ENCODE results near the gene ZDHHC8.

ZDHHC8 gene

GRCh38 chr22:20177217-20177911 is 45.8 kb downstream of the ZDHHC8 start:
- in situ Hi-C loops (cut with MboI; ENCODE audit: low sequenced_read_pairs), result no loop called here

- in situ Hi-C loops (cut with MboI; ENCODE audit: low sequenced_read_pairs), result no loop called here
Observed at GRCh38 chr22:20178075-20178914, 46.7 kb downstream of the ZDHHC8 start.

GRCh38 chr22:20178915-20179227 is 47.3 kb downstream of the ZDHHC8 start:
- in situ Hi-C loops (cut with MboI; ENCODE audit: low sequenced_read_pairs), result no loop called here

- in situ Hi-C loops (cut with MboI; ENCODE audit: low sequenced_read_pairs), result no loop called here
Observed at GRCh38 chr22:20179455-20180244, 48.0 kb downstream of the ZDHHC8 start.

GRCh38 chr22:20180245-20180630 is 48.6 kb downstream of the ZDHHC8 start:
- in situ Hi-C loops (cut with MboI; ENCODE audit: low sequenced_read_pairs), result no loop called here

- in situ Hi-C loops (cut with MboI; ENCODE audit: low sequenced_read_pairs), result no loop called here
Observed at GRCh38 chr22:20180640-20181039, 49.0 kb downstream of the ZDHHC8 start.

- in situ Hi-C loops (cut with MboI; ENCODE audit: low sequenced_read_pairs), result no loop called here
Observed at GRCh38 chr22:20181194-20181883, 49.7 kb downstream of the ZDHHC8 start.

- in situ Hi-C loops (cut with MboI; ENCODE audit: low sequenced_read_pairs), result no loop called here
Observed at GRCh38 chr22:20181884-20182236, 50.3 kb downstream of the ZDHHC8 start.

GRCh38 chr22:20182365-20182764 is 50.8 kb downstream of the ZDHHC8 start:
- in situ Hi-C loops (cut with MboI; ENCODE audit: low sequenced_read_pairs), result no loop called here

- in situ Hi-C loops (cut with MboI; ENCODE audit: low sequenced_read_pairs), result no loop called here
Observed at GRCh38 chr22:20183101-20183500, 51.5 kb downstream of the ZDHHC8 start.

- in situ Hi-C loops (cut with MboI; ENCODE audit: low sequenced_read_pairs), result no loop called here
Observed at GRCh38 chr22:20183823-20184222, 52.2 kb downstream of the ZDHHC8 start.

- in situ Hi-C loops (cut with MboI; ENCODE audit: low sequenced_read_pairs), result no loop called here
Observed at GRCh38 chr22:20184501-20185165, 53.0 kb downstream of the ZDHHC8 start.

- in situ Hi-C loops (cut with MboI; ENCODE audit: low sequenced_read_pairs), result no loop called here
Observed at GRCh38 chr22:20185750-20186149, 54.1 kb downstream of the ZDHHC8 start.

GRCh38 chr22:20186183-20186870 is 54.7 kb downstream of the ZDHHC8 start:
- in situ Hi-C loops (cut with MboI; ENCODE audit: low sequenced_read_pairs), result no loop called here

GRCh38 chr22:20186871-20187546 is 55.4 kb downstream of the ZDHHC8 start:
- in situ Hi-C loops (cut with MboI; ENCODE audit: low sequenced_read_pairs), result no loop called here

- in situ Hi-C loops (cut with MboI; ENCODE audit: low sequenced_read_pairs), result no loop called here
Observed at GRCh38 chr22:20187777-20188566, 56.4 kb downstream of the ZDHHC8 start.

GRCh38 chr22:20188567-20188877 is 56.9 kb downstream of the ZDHHC8 start:
- in situ Hi-C loops (cut with MboI; ENCODE audit: low sequenced_read_pairs), result no loop called here

GRCh38 chr22:20191000-20191515 is 59.5 kb downstream of the ZDHHC8 start:
- in situ Hi-C loops (cut with MboI; ENCODE audit: low sequenced_read_pairs), result no loop called here

- in situ Hi-C loops (cut with MboI; ENCODE audit: low sequenced_read_pairs), result no loop called here
Observed at GRCh38 chr22:20191803-20192202, 60.2 kb downstream of the ZDHHC8 start.

Measured in HL-60/S4 treated with phorbol 12-myristate 13-acetate at 8.2 ng/mL for 4 days and 3 days (cell line).